Thyroid gland (tissue), 4 donors: ENCODE measurements around the gene RNPEPL1.

ENCODE experiments used
- CTCF ChIP-seq, 6 experiments: fragments of 200-600 bp in 3 of 6; fragments of 450-650 bp in 3 of 6; sonication (generic) in 3 of 6; IDR thresholded peaks; one replicate each; pipeline ENCODE4 v1.5.1; 2016 to 2019; ENCODE audit warnings: antibody characterized with exemption in 6 of 6, mild to moderate bottlenecking in 2 of 6, inconsistent platforms in 1 of 6, moderate library complexity in 1 of 6
- POLR2A ChIP-seq, 2 donors: fragments of 450-650 bp; IDR thresholded peaks; one replicate each; pipeline ENCODE4 v1.6.1; 2017; ENCODE audit warnings: antibody characterized with exemption in 2 of 2, mild to moderate bottlenecking in 2 of 2, moderate library complexity in 1 of 2

- no peak for TF ChIP-seq CTCF (IDR thresholded peaks at IDR 0.05)
- no peak for TF ChIP-seq POLR2A (IDR thresholded peaks at IDR 0.05)
Observed at GRCh38 chr2:240605867-240606743, 37.8 kb downstream of the RNPEPL1 start.
